Endothelial cell of umbilical vein (primary cell): ENCODE measurements around the gene DIPK1A. TPM values are rescaled to one million over a fixed set of nuclear protein-coding genes. Genes with fewer than 3 reads are reported as not detected.

ENCODE experiments used
- BruUV-seq: library from RNA; stranded (reverse); fragments of 400-500 nt; replicated peaks from 2 replicates; lab custom pipeline; 2021; lab: Mats Ljungman, UMichigan
- CTCF ChIA-PET: fragments of 300-600, 350-600 bp; sonication (Branson Sonifier 250); formaldehyde crosslinking; loops from one replicate; lab custom pipeline; 2021; ENCODE audit warnings: antibody characterized with exemption, inconsistent platforms; lab: Charles Lee
- POLR2A ChIA-PET: fragments of 300-600, 350-600 bp; sonication (Branson Sonifier 250); formaldehyde crosslinking; loops from one replicate; lab custom pipeline; 2021; ENCODE audit warnings: antibody characterized with exemption, inconsistent platforms; lab: Charles Lee
- DNase-seq: peaks from one replicate; pipeline ENCODE4 v3.0.0-alpha.2; 2011; ENCODE audit warnings: low read depth, low spot score
- FAIRE-seq: peaks from 2 replicates; lab custom pipeline; 2011; peaks lifted over from hg19 to GRCh38; lab: Jason Lieb, UNC
- H2AFZ ChIP-seq: 2 replicates; pipeline ENCODE4 v1.6.0; 2012; ENCODE audit warnings: low read depth, low read length, control low read depth, inconsistent platforms
- H3K27ac ChIP-seq: 2 replicates; pipeline ENCODE4 v1.5.1; 2011; ENCODE audit warnings: low read depth, mild to moderate bottlenecking, control low read depth, low read length, moderate library complexity; ENCODE audit not compliant: insufficient read depth
- H3K27me3 ChIP-seq, 2 experiments: 2 replicates each; pipeline versions ENCODE4 v1.6.0 to v1.6.1; 2011; ENCODE audit warnings: low read length in 2 of 2, mixed read lengths in 1 of 2; ENCODE audit not compliant: control insufficient read depth in 2 of 2, insufficient read depth in 2 of 2
- H3K36me3 ChIP-seq, 2 experiments: 2 replicates in 1 of 2; 3 replicates in 1 of 2; pipeline ENCODE4 v1.5.1; 2011; ENCODE audit warnings: low read length in 2 of 2, mild to moderate bottlenecking in 1 of 2, moderate library complexity in 1 of 2; ENCODE audit not compliant: control insufficient read depth in 2 of 2, insufficient read depth in 2 of 2; ENCODE audit errors: extremely low read depth in 1 of 2
- H3K4me1 ChIP-seq: 3 replicates; pipeline ENCODE4 v1.5.1; 2011; ENCODE audit warnings: mild to moderate bottlenecking, low read length; ENCODE audit not compliant: control insufficient read depth, insufficient read depth; ENCODE audit errors: extremely low read depth
- H3K4me2 ChIP-seq: 2 replicates; pipeline ENCODE4 v1.6.1; 2011; ENCODE audit warnings: low read length, control low read depth, mixed read lengths; ENCODE audit not compliant: insufficient read depth
- H3K4me3 ChIP-seq, 3 experiments: fragments of 200-600 bp in 1 of 3; sonication (generic), shearing (Covaris generic) in 1 of 3; replicated peaks in 1 of 3; 2 replicates each; pipeline ENCODE4 v1.5.1; 2011 to 2016; ENCODE audit warnings: control low read depth in 3 of 3, low read length in 3 of 3, mild to moderate bottlenecking in 2 of 3, inconsistent platforms in 1 of 3, low read depth in 1 of 3, moderate library complexity in 1 of 3; ENCODE audit not compliant: insufficient read depth in 1 of 3
- H3K79me2 ChIP-seq: 2 replicates; pipeline ENCODE4 v1.6.0; 2012; ENCODE audit warnings: low read length, inconsistent platforms; ENCODE audit not compliant: control insufficient read depth, insufficient read depth
- H3K9ac ChIP-seq: replicated peaks from 2 replicates; pipeline ENCODE3; 2011; ENCODE audit warnings: low read length, control low read depth; ENCODE audit not compliant: insufficient read depth; ENCODE audit errors: extremely low read depth
- H3K9me1 ChIP-seq: replicated peaks from 3 replicates; pipeline ENCODE4 v1.6.0; 2011; ENCODE audit warnings: mild to moderate bottlenecking, low read length; ENCODE audit not compliant: control insufficient read depth, insufficient read depth; ENCODE audit errors: extremely low read depth
- H3K9me3 ChIP-seq: replicated peaks from 2 replicates; pipeline ENCODE4 v1.5.1; 2012; ENCODE audit warnings: low read length, inconsistent platforms; ENCODE audit not compliant: control insufficient read depth, insufficient read depth
- H4K20me1 ChIP-seq: replicated peaks from 2 replicates; pipeline ENCODE3; 2011; ENCODE audit warnings: mild to moderate bottlenecking, low read length; ENCODE audit not compliant: control insufficient read depth, insufficient read depth; ENCODE audit errors: extremely low read depth
- EZH2 ChIP-seq: IDR thresholded peaks from 2 replicates; pipeline ENCODE4 v1.6.1; 2012; ENCODE audit warnings: borderline replicate concordance, low read depth, mild to moderate bottlenecking, moderate library complexity, low read length, inconsistent platforms; ENCODE audit not compliant: severe bottlenecking
- FOS ChIP-seq: IDR thresholded peaks from 2 replicates; pipeline ENCODE4 v1.6.1; 2011; ENCODE audit warnings: mild to moderate bottlenecking, low read length, moderate library complexity, borderline replicate concordance; ENCODE audit not compliant: insufficient read depth
- GATA2 ChIP-seq: IDR thresholded peaks from 2 replicates; pipeline ENCODE4 v1.7.0; 2011; ENCODE audit warnings: low read depth, mild to moderate bottlenecking, moderate library complexity, mixed read lengths, low read length; ENCODE audit not compliant: insufficient read length, insufficient read depth
- JUN ChIP-seq: IDR thresholded peaks from 2 replicates; pipeline ENCODE4 v1.6.1; 2011; ENCODE audit warnings: borderline replicate concordance, low read depth; ENCODE audit not compliant: insufficient read length, insufficient read depth
- MYC ChIP-seq: IDR thresholded peaks from one replicate; pipeline ENCODE4 v1.6.1; 2011; ENCODE audit warnings: mild to moderate bottlenecking, low read depth, low read length
- POLR2A ChIP-seq: IDR thresholded peaks from 2 replicates; pipeline ENCODE4 v1.6.1; 2012; ENCODE audit warnings: low read depth, mild to moderate bottlenecking, control low read depth, low read length
- POLR2AphosphoS5 ChIP-seq: IDR thresholded peaks from 2 replicates; pipeline ENCODE4 v1.6.1; 2012; ENCODE audit warnings: low read depth, mild to moderate bottlenecking, control low read depth, low read length, moderate library complexity; ENCODE audit not compliant: insufficient read depth
- dilution Hi-C: fragments of 300-500 bp; cut with MboI; formaldehyde crosslinking; loops from one replicate; pipeline ENCODE4 v1.15.0; 2019; ENCODE audit warnings: low sequenced_read_pairs; ENCODE audit not compliant: extremely low pct_ligation_motif_present
- intact Hi-C: fragments of 100-400 bp; cut with micrococcal nuclease; formaldehyde crosslinking; loops from one replicate; pipeline ENCODE4 v1.10.0; 2022
- polyA plus RNA-seq, 4 experiments: library from polyadenylated mRNA; depleted of rRNA in 3 of 4; stranded (reverse) in 3 of 4; unstranded in 1 of 4; fragments of >200 nt; gene quantifications; 2 replicates each; pipeline versions ENCODE4 v1.2.1 to v1.2.3, GENCODE V29; 2011 to 2012; ENCODE audit warnings: missing spikeins in 1 of 4
- total RNA-seq: library from RNA; stranded (reverse); gene quantifications from 2 replicates; pipeline ENCODE4 v1.2.3, GENCODE V29; 2021
- TF ChIP-seq, protein P1 (sequence below): IDR thresholded peaks from 2 replicates; pipeline ENCODE4 v1.6.1; 2011; ENCODE audit not compliant: insufficient read depth, insufficient read length
- TF ChIP-seq, protein P2 (sequence below), 2 donors: IDR thresholded peaks; 1 replicate in 1 of 2; 2 replicates in 1 of 2; pipeline ENCODE4 v1.5.1; 2011; ENCODE audit warnings: low read length in 2 of 2, mild to moderate bottlenecking in 2 of 2, moderate library complexity in 2 of 2, control low read depth in 1 of 2, inconsistent platforms in 1 of 2, low read depth in 1 of 2; ENCODE audit not compliant: insufficient read depth in 1 of 2; ENCODE audit errors: extremely low read depth in 1 of 2

Gene DIPK1A
- total and polyA plus RNA-seq, 2 donors (not counting 3 experiments of a cell fraction or from before 2014, with no cell fraction given): 0.25 to 0.93 TPM

DNA sequence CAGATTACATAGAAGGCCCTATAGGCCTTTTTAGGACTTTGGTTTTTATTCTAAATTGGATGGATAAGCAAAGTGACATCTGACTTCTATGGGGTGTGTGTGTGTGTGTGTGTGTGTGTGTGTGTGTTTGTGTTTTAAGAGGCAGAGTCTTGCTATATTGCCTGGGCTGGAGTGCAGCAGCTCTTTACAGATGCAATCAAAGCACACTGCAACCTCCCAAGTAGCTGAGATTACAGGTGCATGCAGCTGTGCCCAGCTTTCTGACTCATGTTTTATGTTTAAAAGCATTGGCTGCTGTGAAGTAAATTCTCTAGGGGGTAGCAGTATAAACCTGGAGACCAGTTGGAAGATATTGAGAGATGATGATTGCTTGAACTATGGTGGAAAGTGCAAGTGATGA is 164.0 kb downstream of the DIPK1A start:
- H3K4me2 ChIP-seq: no peak overlapping the region
- H2AFZ ChIP-seq: no peak overlapping the region
- no peak overlapping the region for H3K4me3 ChIP-seq
- H4K20me1 ChIP-seq: no peaks in the 10 kb centered on the region
- H3K79me2 ChIP-seq: no peaks in the 10 kb centered on the region
- no peaks in the 10 kb centered on the region for H3K9me3 ChIP-seq
- DNase-seq (no peak), FAIRE-seq (no peak)
- ChIA-PET CTCF (interaction anchor here (1.6 kb wide), 1 partner anchor 21 kb away, joined by 3 read pairs; no protein-coding TSS in a partner anchor), POLR2A (no interaction called here)
- no peak overlapping the region for H3K9ac ChIP-seq
- H3K36me3 ChIP-seq: no peaks in the 10 kb centered on the region
- dilution Hi-C loops (no loop called here), intact Hi-C loops (no loop called here)
- no peaks in the 10 kb centered on the region for H3K27me3 ChIP-seq
- H3K9me1 ChIP-seq: no peaks in the 10 kb centered on the region
- TF ChIP-seq POLR2AphosphoS5: no peak
- TF ChIP-seq, protein P1, sequence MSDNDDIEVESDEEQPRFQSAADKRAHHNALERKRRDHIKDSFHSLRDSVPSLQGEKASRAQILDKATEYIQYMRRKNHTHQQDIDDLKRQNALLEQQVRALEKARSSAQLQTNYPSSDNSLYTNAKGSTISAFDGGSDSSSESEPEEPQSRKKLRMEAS: no peak
- no peak for TF ChIP-seq JUN
- TF ChIP-seq EZH2: no peak
- TF ChIP-seq GATA2: no peak
- TF ChIP-seq MYC: no peak
- TF ChIP-seq, protein P2, sequence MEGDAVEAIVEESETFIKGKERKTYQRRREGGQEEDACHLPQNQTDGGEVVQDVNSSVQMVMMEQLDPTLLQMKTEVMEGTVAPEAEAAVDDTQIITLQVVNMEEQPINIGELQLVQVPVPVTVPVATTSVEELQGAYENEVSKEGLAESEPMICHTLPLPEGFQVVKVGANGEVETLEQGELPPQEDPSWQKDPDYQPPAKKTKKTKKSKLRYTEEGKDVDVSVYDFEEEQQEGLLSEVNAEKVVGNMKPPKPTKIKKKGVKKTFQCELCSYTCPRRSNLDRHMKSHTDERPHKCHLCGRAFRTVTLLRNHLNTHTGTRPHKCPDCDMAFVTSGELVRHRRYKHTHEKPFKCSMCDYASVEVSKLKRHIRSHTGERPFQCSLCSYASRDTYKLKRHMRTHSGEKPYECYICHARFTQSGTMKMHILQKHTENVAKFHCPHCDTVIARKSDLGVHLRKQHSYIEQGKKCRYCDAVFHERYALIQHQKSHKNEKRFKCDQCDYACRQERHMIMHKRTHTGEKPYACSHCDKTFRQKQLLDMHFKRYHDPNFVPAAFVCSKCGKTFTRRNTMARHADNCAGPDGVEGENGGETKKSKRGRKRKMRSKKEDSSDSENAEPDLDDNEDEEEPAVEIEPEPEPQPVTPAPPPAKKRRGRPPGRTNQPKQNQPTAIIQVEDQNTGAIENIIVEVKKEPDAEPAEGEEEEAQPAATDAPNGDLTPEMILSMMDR (IDR thresholded peaks at IDR 0.05; ENCODE audit: extremely low read depth in 1 of 2, insufficient read depth in 1 of 2, low read depth in 1 of 2, low read length in 2 of 2): no peak
- no peak for TF ChIP-seq FOS
- TF ChIP-seq POLR2A: no peak
- no TSS peak for BruUV-seq
- H3K27ac ChIP-seq: no peak overlapping the region
- peaks cover 9% of the 10 kb centered on the region for H3K4me1 ChIP-seq
